PC-9 (cell line): ENCODE results near the gene ESPL1.

Source experiments
- EZH2 ChIP-seq: fragments of 200-600 bp; sonication (generic); IDR thresholded peaks from 2 replicates; pipeline ENCODE4 v1.8.0; 2017; ENCODE audit warnings: antibody characterized with exemption, low read depth
- TF ChIP-seq, protein P1 (sequence below): fragments of 200-600 bp; sonication (generic); conservative IDR thresholded peaks from 2 replicates; pipeline ENCODE4 v1.6.1; 2017; ENCODE audit warnings: mixed run types, antibody characterized with exemption, mild to moderate bottlenecking, moderate library complexity

DNA sequence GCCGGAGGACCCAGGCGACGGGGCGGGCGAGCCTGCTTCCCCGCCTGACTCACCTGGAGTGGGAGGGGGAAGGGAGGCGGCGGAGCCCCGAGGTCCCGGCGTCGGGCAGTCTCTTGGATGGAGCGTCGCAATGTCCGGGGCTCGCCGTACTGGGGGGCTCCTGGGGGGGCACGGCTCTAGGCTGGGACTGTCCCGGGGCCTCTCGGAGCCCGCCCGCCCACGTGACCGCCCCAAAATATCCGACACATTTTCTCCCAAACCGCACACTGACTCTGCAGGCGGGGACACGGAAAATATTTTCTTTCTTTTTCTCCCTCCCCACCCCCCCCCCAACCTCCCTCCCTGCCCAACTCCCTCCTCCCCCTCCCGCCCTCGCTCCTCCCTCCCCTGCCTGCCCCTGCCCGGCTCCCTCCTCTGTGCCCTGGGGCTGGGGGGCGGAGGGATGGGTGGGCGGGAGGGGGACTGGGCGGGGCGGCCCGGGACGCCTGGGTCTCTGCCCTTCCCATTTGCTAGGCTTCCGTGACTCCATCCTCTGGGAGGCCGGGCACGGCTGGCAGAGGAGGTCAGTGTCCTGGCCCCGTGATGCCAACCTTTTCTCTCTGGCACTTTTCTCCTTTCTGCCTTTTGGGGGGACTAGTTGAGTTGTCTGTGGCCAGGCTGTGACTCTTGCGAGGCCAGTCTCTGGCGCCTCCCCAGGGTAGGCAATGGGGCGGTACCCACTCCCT lies 36.0 kb upstream of the ESPL1 start, which contains the start of gene RARG:
- TF ChIP-seq, protein P1, sequence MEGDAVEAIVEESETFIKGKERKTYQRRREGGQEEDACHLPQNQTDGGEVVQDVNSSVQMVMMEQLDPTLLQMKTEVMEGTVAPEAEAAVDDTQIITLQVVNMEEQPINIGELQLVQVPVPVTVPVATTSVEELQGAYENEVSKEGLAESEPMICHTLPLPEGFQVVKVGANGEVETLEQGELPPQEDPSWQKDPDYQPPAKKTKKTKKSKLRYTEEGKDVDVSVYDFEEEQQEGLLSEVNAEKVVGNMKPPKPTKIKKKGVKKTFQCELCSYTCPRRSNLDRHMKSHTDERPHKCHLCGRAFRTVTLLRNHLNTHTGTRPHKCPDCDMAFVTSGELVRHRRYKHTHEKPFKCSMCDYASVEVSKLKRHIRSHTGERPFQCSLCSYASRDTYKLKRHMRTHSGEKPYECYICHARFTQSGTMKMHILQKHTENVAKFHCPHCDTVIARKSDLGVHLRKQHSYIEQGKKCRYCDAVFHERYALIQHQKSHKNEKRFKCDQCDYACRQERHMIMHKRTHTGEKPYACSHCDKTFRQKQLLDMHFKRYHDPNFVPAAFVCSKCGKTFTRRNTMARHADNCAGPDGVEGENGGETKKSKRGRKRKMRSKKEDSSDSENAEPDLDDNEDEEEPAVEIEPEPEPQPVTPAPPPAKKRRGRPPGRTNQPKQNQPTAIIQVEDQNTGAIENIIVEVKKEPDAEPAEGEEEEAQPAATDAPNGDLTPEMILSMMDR: no peak
- no peak for TF ChIP-seq EZH2
